PC-3 (cell line): ENCODE data around the gene TOMM7.

Experiments used
- CTCF ChIP-seq: fragments of 300-600 bp; sonication (generic); conservative IDR thresholded peaks from 2 replicates; pipeline ENCODE4 v1.5.1; 2017; ENCODE audit warnings: antibody characterized with exemption, low read depth, mild to moderate bottlenecking, low read length
- EZH2 ChIP-seq: fragments of 300-600 bp; sonication (generic); IDR thresholded peaks from one replicate; pipeline ENCODE4 v1.6.1; 2017; ENCODE audit warnings: antibody characterized with exemption, mild to moderate bottlenecking, low read length; ENCODE audit not compliant: unreplicated experiment
- EZH2phosphoT487 ChIP-seq: fragments of 300-600 bp; sonication (generic); IDR thresholded peaks from 2 replicates; pipeline ENCODE4 v1.6.1; 2018; ENCODE audit warnings: mild to moderate bottlenecking, antibody characterized with exemption, low read length, borderline replicate concordance

- no peak for TF ChIP-seq EZH2phosphoT487
- no peak for TF ChIP-seq CTCF
- TF ChIP-seq EZH2, result no peak
Measured at GRCh38 chr7:22806752-22807151, 15.9 kb downstream of the TOMM7 start.
